Cardiac fibroblast (primary cell): ENCODE results near the gene DNASE1L2.
"Not testable (repeated sequence)": the region's sequence is repeated elsewhere in the genome, so short reads cannot be mapped to it uniquely, and the experiment has no call there.

Source experiments
- DNase-seq, 2 donors: peaks; one replicate each; pipeline versions ENCODE4 v3.0.0 to v3.0.0-alpha.2; 2010; ENCODE audit warnings: low read depth in 2 of 2
- H3K4me3 ChIP-seq, 2 donors: replicated peaks in 1 of 2; 1 replicate in 1 of 2; 2 replicates in 1 of 2; pipeline ENCODE4 v1.5.1; 2011; ENCODE audit warnings: low read depth in 2 of 2, low read length in 2 of 2, mild to moderate bottlenecking in 2 of 2, moderate library complexity in 1 of 2
- CTCF ChIP-seq: IDR thresholded peaks from one replicate; pipeline ENCODE4 v1.5.1; 2011; ENCODE audit warnings: low read depth, mild to moderate bottlenecking, low read length, inconsistent platforms

The DNASE1L2 gene

DNA sequence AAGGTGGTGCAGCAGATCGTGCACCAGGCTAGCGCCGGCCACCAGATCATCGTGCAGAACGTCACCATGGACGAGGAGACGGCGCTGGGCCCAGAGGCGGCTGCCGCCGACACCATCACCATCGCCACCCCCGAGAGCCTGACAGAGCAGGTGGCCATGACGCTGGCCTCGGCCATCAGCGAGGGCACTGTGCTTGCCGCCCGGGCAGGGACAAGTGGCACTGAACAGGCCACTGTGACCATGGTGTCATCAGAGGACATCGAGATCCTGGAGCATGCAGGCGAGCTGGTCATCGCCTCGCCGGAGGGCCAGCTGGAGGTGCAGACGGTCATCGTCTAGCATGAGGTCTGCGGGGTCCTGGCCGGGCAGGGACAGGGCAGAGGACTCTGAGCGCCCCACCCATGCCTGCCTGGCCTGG lies 1.0 kb upstream of the DNASE1L2 start:
- no peak for TF ChIP-seq CTCF
- no peak overlapping the region for H3K4me3 ChIP-seq

DNA sequence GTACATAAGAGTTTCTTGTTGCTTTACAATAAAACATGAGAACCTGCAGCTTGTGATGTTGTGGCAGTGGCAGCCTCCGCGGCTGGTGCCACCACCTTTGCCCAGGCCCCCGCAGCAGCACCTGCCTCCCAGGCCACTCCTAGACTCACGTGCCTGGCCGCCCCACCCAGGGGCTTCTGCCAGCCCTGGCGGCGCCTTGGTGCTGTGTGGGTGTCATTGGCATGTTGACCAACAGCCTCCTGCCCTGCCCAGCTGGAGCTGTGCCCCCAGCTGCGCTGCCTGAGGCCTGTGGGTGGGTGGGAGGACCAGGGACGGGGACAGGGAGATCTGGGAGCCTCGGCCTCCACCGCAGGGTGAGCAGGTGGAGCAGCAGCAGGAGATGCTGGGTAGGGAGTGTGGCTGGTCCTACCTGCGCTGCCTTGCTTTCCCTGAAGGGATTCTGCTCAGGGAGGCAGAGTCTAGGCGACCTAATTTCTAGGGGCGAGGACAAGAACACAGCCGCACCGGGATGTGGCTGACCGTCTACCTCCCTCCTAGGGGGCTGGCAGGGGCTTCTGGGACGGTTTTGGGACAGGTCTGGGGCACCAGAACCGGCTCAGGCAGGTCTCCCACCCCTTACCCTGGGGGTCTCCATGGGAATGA lies 428 bp upstream of the DNASE1L2 start:
- no peak for DNase-seq
- H3K4me3 ChIP-seq, result no peak overlapping the region
- TF ChIP-seq CTCF, result no peak

More for the DNA sequence above, 1.0 kb upstream of the DNASE1L2 start:
- DNase-seq, result no peak

DNA sequence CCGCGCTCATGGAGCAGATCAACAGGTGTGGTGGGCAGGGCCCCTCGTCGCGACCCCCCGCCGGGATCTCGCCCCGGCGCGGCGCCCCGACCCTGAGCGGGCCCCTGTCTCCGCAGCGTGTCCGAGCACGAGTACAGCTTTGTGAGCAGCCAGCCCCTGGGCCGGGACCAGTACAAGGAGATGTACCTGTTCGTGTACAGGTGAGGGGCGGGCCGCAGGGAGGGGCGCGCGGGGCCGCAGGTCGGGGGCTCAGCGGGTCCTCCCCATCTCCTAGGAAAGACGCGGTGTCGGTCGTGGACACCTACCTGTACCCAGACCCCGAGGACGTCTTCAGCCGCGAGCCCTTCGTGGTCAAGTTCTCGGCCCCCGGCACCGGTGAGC lies 848 bp downstream of the DNASE1L2 start:
- H3K4me3 ChIP-seq, result peak overlapping the region in 1 of 2 donors; percentile 17
- no peak for TF ChIP-seq CTCF
- no peak for DNase-seq

DNA sequence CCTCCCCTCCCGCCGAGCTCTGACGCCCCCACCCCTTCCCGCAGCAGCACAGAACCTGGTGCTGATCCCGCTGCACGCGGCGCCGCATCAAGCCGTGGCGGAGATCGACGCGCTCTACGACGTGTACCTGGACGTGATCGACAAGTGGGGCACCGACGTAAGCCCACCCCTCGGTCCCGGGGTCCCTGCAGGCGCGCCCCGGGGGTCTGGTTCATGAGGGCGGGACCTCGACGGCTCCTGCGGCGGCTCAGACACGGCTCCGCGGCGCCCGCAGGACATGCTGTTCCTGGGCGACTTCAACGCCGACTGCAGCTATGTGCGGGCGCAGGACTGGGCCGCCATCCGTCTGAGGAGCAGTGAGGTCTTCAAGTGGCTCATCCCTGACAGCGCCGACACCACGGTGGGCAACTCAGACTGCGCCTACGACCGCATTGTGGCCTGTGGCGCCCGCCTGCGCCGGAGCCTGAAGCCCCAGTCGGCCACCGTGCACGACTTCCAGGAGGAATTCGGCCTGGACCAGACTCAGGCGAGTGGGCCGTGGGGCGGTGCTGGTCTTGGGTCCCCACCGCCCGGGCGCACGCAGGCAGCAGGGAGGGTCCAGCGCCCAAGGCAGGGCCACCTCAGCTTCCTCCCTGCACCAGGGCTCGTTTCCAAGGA lies 1.4 kb downstream of the DNASE1L2 start:
- no peak for DNase-seq
- TF ChIP-seq CTCF, result no peak
- H3K4me3 ChIP-seq, result no peak overlapping the region

GRCh38 chr16:2238150-2238837 lies 2.0 kb downstream of the DNASE1L2 start:
- H3K4me3 ChIP-seq, result no peak overlapping the region
- DNase-seq, result no peak
- TF ChIP-seq CTCF, result no peak

- H3K4me3 ChIP-seq, result no peak overlapping the region
- peak in 1 of 2 donors; percentile 42 for DNase-seq
- no peak for TF ChIP-seq CTCF
Observed at GRCh38 chr16:2238838-2239675, 2.8 kb downstream of the DNASE1L2 start.

DNA sequence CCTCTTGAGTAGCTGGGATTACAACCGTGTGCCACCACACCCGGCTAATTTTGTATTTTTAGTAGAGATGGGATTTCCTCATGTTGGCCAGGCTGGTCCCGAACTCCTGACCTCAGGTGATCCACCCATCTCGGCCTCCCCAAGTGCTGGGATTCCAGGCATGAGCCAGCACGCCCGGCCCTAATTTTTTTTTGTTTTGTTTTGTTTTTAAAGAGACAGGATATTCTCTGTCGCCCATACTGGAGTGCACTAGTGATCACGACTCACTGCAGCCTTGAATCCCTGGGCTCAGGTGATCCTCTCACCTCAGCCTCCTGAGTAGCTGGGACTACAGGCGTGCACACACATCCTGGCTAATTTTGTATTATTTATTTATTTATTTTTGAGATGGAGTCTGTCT lies 4.1 kb downstream of the DNASE1L2 start:
- not testable (repeated sequence) for DNase-seq, H3K4me3 ChIP-seq
